DND-41 (cell line): ENCODE measurements around the gene MDH2.

Source experiments
- ATAC-seq: fragments of 200-7000 bp; cut with Tn5 transposase; 3 replicates; pipeline ENCODE4 v1.9.1; 2021; ENCODE audit warnings: low read depth; ENCODE audit not compliant: insufficient read depth
- DNase-seq: peaks from one replicate; pipeline ENCODE4 v3.0.0-alpha.2; 2020
- H2AFZ ChIP-seq: 2 replicates; pipeline ENCODE4 v1.6.0; 2012; ENCODE audit warnings: low read depth, low read length
- H3K27ac ChIP-seq: 2 replicates; pipeline ENCODE4 v1.5.1; 2012; ENCODE audit warnings: low read length, inconsistent platforms
- H3K27me3 ChIP-seq: fragments of 200-600 bp; sonication (generic); 2 replicates; pipeline ENCODE4 v1.6.0; 2012; ENCODE audit warnings: low read length, mild to moderate bottlenecking, inconsistent platforms; ENCODE audit not compliant: insufficient read depth, poor library complexity
- H3K36me3 ChIP-seq: 2 replicates; pipeline ENCODE4 v1.5.1; 2012; ENCODE audit warnings: low read length, inconsistent platforms; ENCODE audit not compliant: insufficient read depth
- H3K4me1 ChIP-seq: 2 replicates; pipeline ENCODE4 v1.5.1; 2012; ENCODE audit warnings: mild to moderate bottlenecking, low read length; ENCODE audit not compliant: insufficient read depth
- H3K4me2 ChIP-seq: 2 replicates; pipeline ENCODE4 v1.6.0; 2012; ENCODE audit warnings: mild to moderate bottlenecking, moderate library complexity, low read length, inconsistent platforms; ENCODE audit not compliant: insufficient read depth
- H3K4me3 ChIP-seq, 2 experiments: fragments of 200-600 bp in 1 of 2; shearing (Covaris generic) in 1 of 2; 2 replicates each; pipeline ENCODE4 v1.5.1; 2012 to 2016; ENCODE audit warnings: inconsistent platforms in 2 of 2, low read length in 2 of 2, mild to moderate bottlenecking in 2 of 2, low read depth in 1 of 2, moderate library complexity in 1 of 2
- H3K79me2 ChIP-seq: 2 replicates; pipeline ENCODE4 v1.6.0; 2012; ENCODE audit warnings: low read length, inconsistent platforms; ENCODE audit not compliant: insufficient read depth
- H3K9ac ChIP-seq: 2 replicates; pipeline ENCODE4 v1.6.0; 2012; ENCODE audit warnings: low read depth, mild to moderate bottlenecking, inconsistent platforms, low read length, moderate library complexity
- H3K9me3 ChIP-seq: 2 replicates; pipeline ENCODE4 v1.5.1; 2012; ENCODE audit warnings: low read length, moderate library complexity, mild to moderate bottlenecking, inconsistent platforms; ENCODE audit not compliant: insufficient read depth, severe bottlenecking
- H4K20me1 ChIP-seq: 2 replicates; pipeline ENCODE4 v1.6.0; 2012; ENCODE audit warnings: low read length; ENCODE audit not compliant: insufficient read depth
- EZH2 ChIP-seq: IDR thresholded peaks from 3 replicates; pipeline ENCODE4 v1.6.1; 2012; ENCODE audit warnings: borderline replicate concordance, low read depth, mild to moderate bottlenecking, moderate library complexity, low read length, inconsistent platforms; ENCODE audit not compliant: severe bottlenecking
- TF ChIP-seq, protein P1 (sequence below): IDR thresholded peaks from 2 replicates; pipeline ENCODE4 v1.5.1; 2012; ENCODE audit warnings: borderline replicate concordance, low read length, moderate library complexity, mild to moderate bottlenecking; ENCODE audit not compliant: poor library complexity, severe bottlenecking; ENCODE audit errors: extremely low read depth

MDH2 gene

GRCh38 chr7:76063114-76063513, 15.2 kb downstream of the MDH2 start:
- Histone ChIP-seq H3K4me1 (no peaks in the 10 kb centered on the region), H3K9me3 (no peaks in the 10 kb centered on the region), H3K4me3 (no peak overlapping the region), H3K27ac (no peak overlapping the region), H3K9ac (no peak overlapping the region), H3K4me2 (no peak overlapping the region), H3K79me2 (no peaks in the 10 kb centered on the region), H3K36me3 (peaks cover 89% of the 10 kb centered on the region), H4K20me1 (peaks cover 42% of the 10 kb centered on the region), H2AFZ (no peak overlapping the region), H3K27me3 (no peaks in the 10 kb centered on the region)
- TF ChIP-seq, protein P1, sequence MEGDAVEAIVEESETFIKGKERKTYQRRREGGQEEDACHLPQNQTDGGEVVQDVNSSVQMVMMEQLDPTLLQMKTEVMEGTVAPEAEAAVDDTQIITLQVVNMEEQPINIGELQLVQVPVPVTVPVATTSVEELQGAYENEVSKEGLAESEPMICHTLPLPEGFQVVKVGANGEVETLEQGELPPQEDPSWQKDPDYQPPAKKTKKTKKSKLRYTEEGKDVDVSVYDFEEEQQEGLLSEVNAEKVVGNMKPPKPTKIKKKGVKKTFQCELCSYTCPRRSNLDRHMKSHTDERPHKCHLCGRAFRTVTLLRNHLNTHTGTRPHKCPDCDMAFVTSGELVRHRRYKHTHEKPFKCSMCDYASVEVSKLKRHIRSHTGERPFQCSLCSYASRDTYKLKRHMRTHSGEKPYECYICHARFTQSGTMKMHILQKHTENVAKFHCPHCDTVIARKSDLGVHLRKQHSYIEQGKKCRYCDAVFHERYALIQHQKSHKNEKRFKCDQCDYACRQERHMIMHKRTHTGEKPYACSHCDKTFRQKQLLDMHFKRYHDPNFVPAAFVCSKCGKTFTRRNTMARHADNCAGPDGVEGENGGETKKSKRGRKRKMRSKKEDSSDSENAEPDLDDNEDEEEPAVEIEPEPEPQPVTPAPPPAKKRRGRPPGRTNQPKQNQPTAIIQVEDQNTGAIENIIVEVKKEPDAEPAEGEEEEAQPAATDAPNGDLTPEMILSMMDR = no peak
- no peak for TF ChIP-seq EZH2
- DNase-seq (no peak), ATAC-seq (no peak)

- Histone ChIP-seq H3K4me1 (no peaks in the 10 kb centered on the region), H2AFZ (no peak overlapping the region), H3K79me2 (no peaks in the 10 kb centered on the region), H3K9ac (no peak overlapping the region), H3K9me3 (no peaks in the 10 kb centered on the region), H3K27me3 (no peaks in the 10 kb centered on the region), H3K27ac (no peak overlapping the region), H3K4me3 (no peak overlapping the region), H4K20me1 (peaks cover 42% of the 10 kb centered on the region), H3K4me2 (no peak overlapping the region), H3K36me3 (peaks cover 85% of the 10 kb centered on the region)
- DNase-seq (no peak), ATAC-seq (no peak)
- TF ChIP-seq, protein P1 = no peak
- no peak for TF ChIP-seq EZH2
Observed at GRCh38 chr7:76063525-76063924, 15.6 kb downstream of the MDH2 start.

- ATAC-seq = no peak
- no peak for TF ChIP-seq EZH2
- TF ChIP-seq, protein P1 = no peak
- H3K9ac ChIP-seq = no peak overlapping the region
- no peak overlapping the region for H3K27ac ChIP-seq
- H4K20me1 ChIP-seq = peaks cover 42% of the 10 kb centered on the region
- no peaks in the 10 kb centered on the region for H3K9me3 ChIP-seq
- H2AFZ ChIP-seq = no peak overlapping the region
- no peak for DNase-seq
- no peak overlapping the region for H3K4me2 ChIP-seq
- peaks cover 76% of the 10 kb centered on the region for H3K36me3 ChIP-seq
- no peaks in the 10 kb centered on the region for H3K4me1 ChIP-seq
- no peaks in the 10 kb centered on the region for H3K79me2 ChIP-seq
- no peaks in the 10 kb centered on the region for H3K27me3 ChIP-seq
- no peak overlapping the region for H3K4me3 ChIP-seq
Observed at GRCh38 chr7:76064208-76064970, 16.5 kb downstream of the MDH2 start.
